ENCODE results near the gene CDC14A.

DNA sequence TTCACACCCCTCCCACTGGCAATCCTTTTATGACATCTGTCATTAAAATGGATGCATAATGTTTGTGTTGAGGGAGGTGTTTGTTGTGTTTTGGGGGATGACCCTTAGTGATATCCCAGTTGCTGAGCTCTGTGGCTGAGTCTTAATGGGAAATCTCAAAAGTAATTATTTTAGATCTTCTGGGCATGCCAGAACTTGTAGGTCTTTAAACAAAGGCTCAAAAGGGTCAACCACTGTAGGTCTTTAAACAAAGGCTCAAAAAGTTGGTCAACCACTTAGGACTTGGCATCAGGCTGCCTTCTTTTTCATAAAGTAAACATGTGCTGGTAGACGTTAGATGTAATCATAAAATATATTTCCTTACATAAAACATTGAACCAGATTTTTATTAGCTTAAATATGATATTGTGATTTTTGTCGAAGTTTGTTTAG lies 78.0 kb downstream of the CDC14A start:
- TF ChIP-seq POLR2A (IDR thresholded peaks at IDR 0.05; ENCODE audit: low read depth, low read length) = no peak
- TF ChIP-seq POLR2AphosphoS5 (IDR thresholded peaks at IDR 0.05; ENCODE audit: low read depth, low read length) = no peak
- no peak for TF ChIP-seq SPI1 (IDR thresholded peaks at IDR 0.05; ENCODE audit: low read depth, low read length)
- TF ChIP-seq TAF1 (IDR thresholded peaks at IDR 0.05; ENCODE audit: low read depth, low read length) = no peak
- no peak for TF ChIP-seq POU2F2 (IDR thresholded peaks at IDR 0.05; ENCODE audit: low read depth, low read length)
- TF ChIP-seq PAX5 (IDR thresholded peaks at IDR 0.05; ENCODE audit: insufficient read depth, low read length, severe bottlenecking) = no peak

Measured in GM12891 (cell line).